Neuronal stem cell (in vitro differentiated cells): ENCODE measurements around the gene NOSTRIN.

Source experiments
- DNase-seq: peaks from one replicate; pipeline ENCODE4 v3.0.0-alpha.2; 2013; ENCODE audit warnings: low spot score
- H2AFZ ChIP-seq: one replicate; pipeline ENCODE4 v1.6.1; 2013; ENCODE audit warnings: mild to moderate bottlenecking, low read length, inconsistent platforms
- H2AK5ac ChIP-seq: 2 replicates; pipeline ENCODE4 v1.6.1; 2013; ENCODE audit warnings: low read depth, mild to moderate bottlenecking, inconsistent platforms, low read length, moderate library complexity, mixed read lengths
- H2BK120ac ChIP-seq: 2 replicates; pipeline ENCODE4 v1.6.1; 2013; ENCODE audit warnings: low read depth, mild to moderate bottlenecking, inconsistent platforms, low read length, moderate library complexity, mixed read lengths
- H2BK12ac ChIP-seq: one replicate; pipeline ENCODE4 v1.6.1; 2013; ENCODE audit warnings: low read length, inconsistent platforms
- H2BK15ac ChIP-seq: 2 replicates; pipeline ENCODE4 v1.6.1; 2013; ENCODE audit warnings: mild to moderate bottlenecking, low read length, inconsistent platforms, mixed read lengths
- H2BK5ac ChIP-seq: one replicate; pipeline ENCODE4 v1.6.1; 2013; ENCODE audit warnings: inconsistent platforms, mild to moderate bottlenecking, low read length, moderate library complexity
- H3K14ac ChIP-seq: one replicate; pipeline ENCODE4 v1.6.1; 2013; ENCODE audit warnings: low read length, inconsistent platforms
- H3K18ac ChIP-seq: 2 replicates; pipeline ENCODE4 v1.6.1; 2013; ENCODE audit warnings: low read length, inconsistent platforms
- H3K23ac ChIP-seq: 2 replicates; pipeline ENCODE4 v1.6.1; 2013; ENCODE audit warnings: low read depth, mild to moderate bottlenecking, mixed read lengths, low read length, inconsistent platforms; ENCODE audit not compliant: poor library complexity
- H3K27ac ChIP-seq: replicated peaks from 3 replicates; pipeline ENCODE4 v1.5.1; 2013; ENCODE audit warnings: low read length, inconsistent platforms
- H3K27me3 ChIP-seq, 3 experiments: 2 replicates each; pipeline ENCODE4 v1.6.1; 2013; ENCODE audit warnings: low read length in 3 of 3, mild to moderate bottlenecking in 2 of 3, inconsistent platforms in 1 of 3, low read depth in 1 of 3, mixed read lengths in 1 of 3, moderate library complexity in 1 of 3; ENCODE audit not compliant: control insufficient read depth in 3 of 3, insufficient read depth in 3 of 3
- H3K36me3 ChIP-seq, 2 donors: replicated peaks in 1 of 2; 2 replicates each; pipeline ENCODE4 v1.6.1; 2013; ENCODE audit warnings: low read length in 2 of 2; ENCODE audit not compliant: control insufficient read depth in 2 of 2, insufficient read depth in 2 of 2
- H3K4ac ChIP-seq: 2 replicates; pipeline ENCODE4 v1.6.1; 2013; ENCODE audit warnings: inconsistent platforms, mild to moderate bottlenecking, low read length, moderate library complexity
- H3K4me1 ChIP-seq, 2 donors: 1 replicate in 1 of 2; 2 replicates in 1 of 2; pipeline ENCODE4 v1.6.1; 2013; ENCODE audit warnings: low read length in 2 of 2, low read depth in 1 of 2; ENCODE audit not compliant: control insufficient read depth in 2 of 2, insufficient read depth in 1 of 2
- H3K4me2 ChIP-seq: one replicate; pipeline ENCODE4 v1.6.1; 2013; ENCODE audit warnings: mild to moderate bottlenecking, low read length, inconsistent platforms; ENCODE audit not compliant: insufficient read depth, poor library complexity, severe bottlenecking
- H3K4me3 ChIP-seq, 2 donors: 2 replicates each; pipeline ENCODE4 v1.5.1; 2013; ENCODE audit warnings: low read length in 2 of 2, mild to moderate bottlenecking in 2 of 2, inconsistent platforms in 1 of 2, moderate library complexity in 1 of 2
- H3K79me1 ChIP-seq: one replicate; pipeline ENCODE4 v1.6.1; 2013; ENCODE audit warnings: low read depth, mild to moderate bottlenecking, inconsistent platforms, low read length, moderate library complexity
- H3K9ac ChIP-seq: one replicate; pipeline ENCODE4 v1.6.1; 2013; ENCODE audit warnings: mild to moderate bottlenecking, low read depth, low read length, inconsistent platforms; ENCODE audit not compliant: poor library complexity
- H3K9me3 ChIP-seq, 2 donors: replicated peaks in 1 of 2; 2 replicates each; pipeline versions ENCODE3 to v1.6.1; 2013; ENCODE audit warnings: low read length in 2 of 2, mild to moderate bottlenecking in 2 of 2, inconsistent platforms in 1 of 2, low read depth in 1 of 2, mixed read lengths in 1 of 2, moderate library complexity in 1 of 2; ENCODE audit not compliant: control insufficient read depth in 2 of 2, insufficient read depth in 1 of 2
- H4K8ac ChIP-seq: one replicate; pipeline ENCODE4 v1.6.1; 2013; ENCODE audit warnings: low read depth, mild to moderate bottlenecking, inconsistent platforms, low read length, moderate library complexity
- H4K91ac ChIP-seq: one replicate; pipeline ENCODE4 v1.6.1; 2013; ENCODE audit warnings: low read length, low read depth, mild to moderate bottlenecking, inconsistent platforms; ENCODE audit not compliant: poor library complexity
- WGBS, 2 donors: extraction: QIAGEN DNeasy Blood & Tissue Kit; methylation state at CpG; one replicate each; pipeline ENCODE4 v1.1.7; 2013; ENCODE audit warnings: missing lambda C conversion rate in 2 of 2, mixed read lengths in 1 of 2; ENCODE audit not compliant: insufficient read length in 2 of 2, insufficient replicate concordance in 1 of 2; ENCODE audit errors: extremely low coverage in 2 of 2; 5-methylcytosine and 5-hydroxymethylcytosine counted together

NOSTRIN gene

GRCh38 chr2:168794968-168795367, 7.5 kb upstream of the NOSTRIN start:
- Histone ChIP-seq H2BK12ac (no peak overlapping the region), H3K79me1 (no peaks in the 10 kb centered on the region), H3K36me3 (no peaks in the 10 kb centered on the region), H3K4me1 (peaks cover 5 to 6% of the 10 kb centered on the region in 2 donors), H3K9me3 (no peaks in the 10 kb centered on the region), H3K14ac (no peak overlapping the region), H2BK5ac (no peak overlapping the region), H3K9ac (no peak overlapping the region), H2BK120ac (no peak overlapping the region), H3K27ac (no peak overlapping the region), H3K4ac (no peak overlapping the region), H3K27me3 (no peaks in the 10 kb centered on the region), H3K18ac (no peak overlapping the region), H2BK15ac (no peak overlapping the region), H2AK5ac (no peak overlapping the region), H3K23ac (no peak overlapping the region), H2AFZ (no peak overlapping the region), H3K4me3 (no peak overlapping the region), H4K8ac (no peak overlapping the region), H3K4me2 (no peak overlapping the region), H4K91ac (no peak overlapping the region)
- DNase-seq, result no peak
- no CpG with 5 or more reads among the region's 1 CpG for WGBS, 2 donors

GRCh38 chr2:168796090-168796577, 6.3 kb upstream of the NOSTRIN start:
- H4K91ac ChIP-seq, result no peak overlapping the region
- H4K8ac ChIP-seq, result peak overlapping the region; percentile 68
- H3K4ac ChIP-seq, result no peak overlapping the region
- no peaks in the 10 kb centered on the region for H3K27me3 ChIP-seq
- no peak overlapping the region for H3K4me3 ChIP-seq
- no peak overlapping the region for H3K27ac ChIP-seq
- peak overlapping the region; percentile 48 for H2AFZ ChIP-seq
- peak overlapping the region; percentile 49 for H3K18ac ChIP-seq
- H2BK12ac ChIP-seq, result no peak overlapping the region
- no peak for DNase-seq
- peak overlapping the region; percentile 23 for H2AK5ac ChIP-seq
- H2BK5ac ChIP-seq, result no peak overlapping the region
- WGBS, 2 donors, result no CpG with 5 or more reads among the region's 9 CpGs
- H3K36me3 ChIP-seq, result no peaks in the 10 kb centered on the region
- H3K4me1 ChIP-seq, result peaks cover 6% of the 10 kb centered on the region in 2 donors
- no peak overlapping the region for H3K9ac ChIP-seq
- H2BK15ac ChIP-seq, result no peak overlapping the region
- no peak overlapping the region for H3K23ac ChIP-seq
- no peak overlapping the region for H3K14ac ChIP-seq
- H3K79me1 ChIP-seq, result no peaks in the 10 kb centered on the region
- no peaks in the 10 kb centered on the region for H3K9me3 ChIP-seq
- H3K4me2 ChIP-seq, result no peak overlapping the region
- no peak overlapping the region for H2BK120ac ChIP-seq

GRCh38 chr2:168796583-168797285, 5.7 kb upstream of the NOSTRIN start:
- no CpG with 5 or more reads among the region's 8 CpGs for WGBS, 2 donors
- Histone ChIP-seq H4K8ac (no peak overlapping the region), H2AK5ac (no peak overlapping the region), H3K4me3 (no peak overlapping the region), H3K18ac (no peak overlapping the region), H3K14ac (no peak overlapping the region), H2BK120ac (no peak overlapping the region), H3K4me1 (peaks cover 6% of the 10 kb centered on the region in 2 donors), H4K91ac (no peak overlapping the region), H3K4ac (no peak overlapping the region), H2BK12ac (no peak overlapping the region), H2AFZ (peak overlapping the region; percentile 48), H3K9me3 (no peaks in the 10 kb centered on the region), H3K27me3 (no peaks in the 10 kb centered on the region), H3K79me1 (no peaks in the 10 kb centered on the region), H2BK15ac (no peak overlapping the region), H3K4me2 (no peak overlapping the region), H3K36me3 (no peaks in the 10 kb centered on the region), H3K23ac (no peak overlapping the region), H3K9ac (no peak overlapping the region), H2BK5ac (no peak overlapping the region), H3K27ac (no peak overlapping the region)
- no peak for DNase-seq

GRCh38 chr2:168797286-168797655, 5.2 kb upstream of the NOSTRIN start:
- Histone ChIP-seq H4K8ac (no peak overlapping the region), H3K4me3 (no peak overlapping the region), H3K79me1 (no peaks in the 10 kb centered on the region), H3K27ac (no peak overlapping the region), H3K9me3 (no peaks in the 10 kb centered on the region), H3K27me3 (no peaks in the 10 kb centered on the region), H3K14ac (no peak overlapping the region), H2BK5ac (no peak overlapping the region), H3K18ac (no peak overlapping the region), H4K91ac (no peak overlapping the region), H3K23ac (no peak overlapping the region), H2BK15ac (no peak overlapping the region), H2AFZ (no peak overlapping the region), H3K9ac (no peak overlapping the region), H2BK12ac (no peak overlapping the region), H3K4me1 (peaks cover 6 to 8% of the 10 kb centered on the region in 2 donors), H2AK5ac (no peak overlapping the region), H2BK120ac (no peak overlapping the region), H3K4ac (no peak overlapping the region), H3K36me3 (no peaks in the 10 kb centered on the region), H3K4me2 (no peak overlapping the region)
- DNase-seq, result no peak
